ENCODE measurements around the gene TOPAZ1.

- TF ChIP-seq CTCF (IDR thresholded peaks at IDR 0.05) (no peak), REST (IDR thresholded peaks at IDR 0.05; ENCODE audit: insufficient read depth in 1 of 2, low read depth in 2 of 2, low read length in 1 of 2) (no peak), SIN3A (IDR thresholded peaks at IDR 0.05; ENCODE audit: borderline replicate concordance, insufficient read depth, low read depth, low read length) (no peak), POLR2AphosphoS5 (IDR thresholded peaks at IDR 0.05; ENCODE audit: low read depth, low read length) (no peak), TCF7L2 (IDR thresholded peaks at IDR 0.05; ENCODE audit: low read depth, low read length) (no peak)
Observed at GRCh38 chr3:44359146-44359751, 117.6 kb downstream of the TOPAZ1 start.
